ENCODE measurements around the gene HRH2.
A peak's percentile ranks its signal among the peaks of the same experiment; 100 is the strongest.
"Not testable (repeated sequence)": the region's sequence is repeated elsewhere in the genome, so short reads cannot be mapped to it uniquely, and the experiment has no call there.

Gene HRH2

DNA sequence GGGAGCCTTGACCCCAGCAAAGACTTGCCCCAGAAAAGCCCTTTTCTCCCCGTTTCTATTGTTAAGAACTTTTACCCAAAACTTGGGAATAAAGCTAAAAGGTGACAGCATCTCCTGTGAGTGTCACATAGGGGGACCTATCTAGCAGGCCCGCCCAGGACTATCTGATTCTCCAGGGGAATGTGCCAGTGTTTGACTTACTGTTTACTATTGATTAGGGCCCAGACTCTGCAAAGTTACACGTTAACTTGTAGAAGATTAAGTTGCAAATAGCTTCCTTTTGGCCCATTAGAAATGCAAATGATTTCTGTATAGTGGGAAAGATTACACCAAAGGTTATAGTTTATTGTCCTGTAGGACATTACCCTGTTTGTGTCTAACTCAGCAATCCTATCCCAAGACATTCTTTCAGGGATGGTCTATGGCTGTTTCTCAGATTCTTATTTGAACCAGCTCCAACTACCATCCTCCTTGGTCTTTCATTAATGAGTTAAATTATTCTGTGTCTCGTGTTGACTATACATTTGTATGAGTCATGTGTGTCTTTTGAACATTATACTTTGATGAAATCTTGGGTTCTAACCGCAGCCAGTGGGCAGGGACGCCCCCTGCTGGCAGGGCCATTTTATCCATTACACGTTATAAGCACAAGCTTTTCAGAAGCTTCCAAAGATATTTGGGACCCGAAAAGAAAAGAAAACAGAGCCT, 60.7 kb downstream of the HRH2 start:
- peak; percentile 52 for DNase-seq

- DNase-seq, result not testable (repeated sequence)
These were observed 61.2 kb downstream of the HRH2 start for GRCh38 chr5:175719109-175719432.

- no peak for DNase-seq
These were observed 66.7 kb downstream of the HRH2 start for GRCh38 chr5:175724314-175725275.

GRCh38 chr5:175728316-175728715, 70.4 kb downstream of the HRH2 start:
- no peak for DNase-seq

- DNase-seq, result peak; percentile 2
These were observed 71.3 kb downstream of the HRH2 start for GRCh38 chr5:175728885-175729828.

DNA sequence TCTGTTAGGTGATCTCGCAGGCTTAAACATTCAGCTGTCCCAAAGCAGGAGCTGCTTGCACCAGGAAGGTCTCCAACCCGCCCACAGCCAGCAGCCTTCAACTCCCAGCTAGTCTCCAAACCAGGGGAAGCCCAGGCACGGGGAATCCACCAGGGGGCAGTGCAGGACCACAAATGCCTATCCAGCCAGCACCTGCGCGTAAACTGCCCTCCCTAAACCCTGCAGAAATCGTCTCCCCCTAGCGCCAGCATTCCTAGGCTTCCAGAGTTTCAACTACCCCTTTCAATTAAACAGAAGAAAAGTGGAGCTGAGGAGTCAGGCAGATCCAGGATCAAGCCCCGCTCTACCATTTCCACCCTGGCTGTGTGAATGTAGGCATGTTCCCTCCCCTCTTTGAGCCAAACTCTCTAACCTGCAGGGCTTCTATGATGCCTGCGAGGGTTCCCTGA, 72.0 kb downstream of the HRH2 start:
- peak; percentile 84 for DNase-seq

GRCh38 chr5:175731172-175731571, 73.3 kb downstream of the HRH2 start:
- no peak for DNase-seq

- DNase-seq, result no peak
These were observed 74.0 kb downstream of the HRH2 start for GRCh38 chr5:175731756-175732465.

GRCh38 chr5:175733017-175733416, 75.1 kb downstream of the HRH2 start:
- DNase-seq, result no peak

DNA sequence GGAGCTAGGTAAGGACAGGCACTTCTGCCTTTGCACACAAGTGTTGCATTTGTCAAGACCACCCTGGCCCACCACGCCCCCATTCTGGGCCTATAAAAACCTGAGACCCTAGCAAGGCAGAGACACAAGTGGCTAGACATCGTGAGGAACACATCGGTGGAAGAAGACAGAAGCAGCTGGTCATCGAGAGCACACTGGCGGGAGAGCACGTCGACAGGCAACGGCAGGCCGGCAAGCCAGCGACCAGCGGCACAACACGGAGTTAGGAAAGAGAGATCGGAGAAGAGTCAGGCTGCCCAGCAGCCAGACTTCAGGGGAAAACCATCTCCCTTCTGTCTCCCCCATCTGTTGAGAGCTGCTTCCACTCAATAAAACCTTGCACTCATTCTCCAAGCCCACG, 76.1 kb downstream of the HRH2 start:
- no peak for DNase-seq

DNA sequence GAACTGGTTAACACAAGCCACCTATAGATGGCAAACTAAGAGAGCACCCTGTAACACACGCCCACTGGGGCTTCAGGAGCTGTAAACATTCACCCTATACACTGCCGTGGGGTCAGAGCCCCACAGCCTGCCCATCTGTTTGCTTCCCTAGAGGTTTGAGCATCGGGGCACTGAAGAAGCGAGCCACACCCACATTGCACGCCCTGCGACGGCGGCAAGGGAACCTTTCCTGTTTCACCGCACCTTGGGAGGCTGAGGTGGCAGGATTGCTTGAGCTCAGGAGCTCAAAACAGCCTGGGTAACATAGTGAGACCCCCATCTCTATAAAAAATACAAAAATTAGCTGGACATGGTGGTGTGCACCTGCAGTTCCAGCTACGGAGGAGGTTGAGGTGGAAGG, 76.6 kb downstream of the HRH2 start:
- DNase-seq, result no peak

DNA sequence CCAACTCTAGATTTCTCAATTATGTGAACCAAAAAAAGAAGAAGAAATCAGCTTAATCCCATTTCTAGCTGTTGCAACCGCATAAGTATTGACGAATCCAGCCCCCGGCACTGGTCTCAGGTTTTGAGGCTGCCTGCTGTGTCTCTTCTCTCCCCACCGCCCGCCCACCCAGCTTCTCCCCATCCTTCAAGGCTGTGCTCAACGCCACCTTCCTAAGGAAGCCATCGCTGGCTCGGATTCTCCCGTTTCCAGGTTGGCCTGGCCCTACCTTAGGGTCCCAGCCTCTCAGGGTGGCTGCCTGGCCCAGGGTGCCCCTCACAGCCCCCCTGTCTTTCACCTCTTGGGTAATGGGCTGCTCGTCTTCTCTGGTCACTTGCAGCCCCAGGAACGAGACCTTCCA, 77.8 kb downstream of the HRH2 start:
- no peak for DNase-seq

- DNase-seq, result no peak
These were observed 78.8 kb downstream of the HRH2 start for GRCh38 chr5:175736652-175737051.

GRCh38 chr5:175737481-175737880, 79.6 kb downstream of the HRH2 start:
- no peak for DNase-seq

DNA sequence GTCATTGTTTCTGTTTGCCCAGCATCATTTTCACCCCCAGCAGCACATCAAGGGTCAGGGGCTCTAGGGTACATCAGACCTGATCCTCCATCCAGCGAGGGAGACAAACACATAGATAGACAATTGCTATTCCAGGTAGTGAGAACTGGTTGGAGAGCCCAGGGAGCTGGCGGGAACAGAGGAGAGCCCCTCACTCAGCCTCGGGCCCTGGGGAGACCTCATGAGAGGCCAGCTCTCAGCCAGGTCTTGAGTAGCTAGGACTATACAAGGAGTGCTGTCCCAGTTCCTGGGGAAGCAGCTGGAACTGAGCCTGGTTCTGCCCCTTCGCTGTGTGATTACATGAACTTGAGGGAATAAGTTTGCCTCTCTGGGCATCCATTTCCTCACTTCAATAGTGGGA, 80.3 kb downstream of the HRH2 start:
- no peak for DNase-seq

GRCh38 chr5:175738602-175739133, 80.8 kb downstream of the HRH2 start:
- no peak for DNase-seq

- no peak for DNase-seq
These were observed 82.1 kb downstream of the HRH2 start for GRCh38 chr5:175740014-175740413.

GRCh38 chr5:175741556-175741955, 83.7 kb downstream of the HRH2 start:
- DNase-seq, result no peak

- DNase-seq, result no peak
These were observed 84.6 kb downstream of the HRH2 start for GRCh38 chr5:175742290-175742994.

GRCh38 chr5:175743676-175744210, 85.9 kb downstream of the HRH2 start:
- DNase-seq, result no peak

GRCh38 chr5:175745210-175745609, 87.3 kb downstream of the HRH2 start:
- no peak for DNase-seq

Measured in hematopoietic multipotent progenitor cell treated with erythropoietin and hydrocortisone succinate and interleukin-3 and kit ligand, for 8 days (in vitro differentiated cells).